Fibroblast of upper back skin (primary cell): ENCODE measurements around the gene RFT1.

ENCODE experiments used
- DNase-seq: peaks from one replicate; pipeline ENCODE4 v3.0.0-alpha.2; 2013

RFT1 gene

DNA sequence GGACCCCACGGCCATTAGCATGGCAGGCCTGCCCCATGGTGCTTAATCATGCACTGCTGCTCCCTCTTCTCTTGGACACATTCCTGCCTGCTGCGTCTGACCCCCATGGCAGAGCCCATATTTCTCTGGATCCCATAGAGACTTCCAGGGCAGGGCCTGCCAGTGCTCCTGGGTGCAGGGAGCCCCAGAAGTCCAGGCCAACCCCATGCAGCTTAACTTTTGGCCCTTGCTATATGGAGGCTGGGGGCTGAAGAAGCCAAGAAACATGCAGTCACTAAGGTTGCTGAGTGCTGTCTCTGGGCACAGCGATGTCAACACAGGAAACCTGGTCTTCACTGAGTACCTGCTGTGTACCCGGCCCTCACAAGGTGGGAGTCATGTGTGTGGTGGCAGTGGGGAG, 19.5 kb upstream of the RFT1 start:
- no peak for DNase-seq

DNA sequence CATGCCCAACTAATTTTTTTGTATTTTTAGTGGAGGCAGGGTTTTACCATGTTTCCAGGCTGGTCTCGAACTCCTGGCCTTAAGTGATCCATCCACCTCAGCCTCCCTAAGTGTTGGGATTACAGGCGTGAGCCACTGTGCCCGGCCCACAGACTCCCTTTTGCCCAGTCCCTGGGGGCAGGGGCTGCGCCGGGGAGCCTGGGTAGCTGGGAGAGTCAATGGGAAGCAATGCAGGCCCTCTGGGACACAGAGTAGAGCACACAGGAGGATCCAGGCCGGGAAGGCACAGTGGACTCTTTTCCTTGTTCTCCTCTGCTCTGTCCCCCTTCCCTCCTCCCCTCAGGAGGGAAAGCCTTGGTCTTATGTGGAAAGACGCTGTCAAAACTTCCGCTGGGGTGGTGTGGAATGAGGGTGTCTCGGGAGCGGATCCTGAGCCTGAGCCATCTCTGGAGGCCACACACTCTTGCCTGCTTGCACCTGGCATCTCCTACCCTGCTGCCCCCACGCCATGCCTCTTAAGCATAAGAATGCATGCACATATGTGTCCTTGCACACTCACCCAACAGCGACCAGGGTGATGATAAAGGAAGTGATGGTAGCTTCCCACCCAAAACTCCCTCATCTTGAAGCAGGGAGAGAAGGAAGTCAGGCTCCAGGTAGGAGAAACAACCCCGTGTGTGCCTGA, 18.9 kb upstream of the RFT1 start:
- DNase-seq, result no peak

DNA sequence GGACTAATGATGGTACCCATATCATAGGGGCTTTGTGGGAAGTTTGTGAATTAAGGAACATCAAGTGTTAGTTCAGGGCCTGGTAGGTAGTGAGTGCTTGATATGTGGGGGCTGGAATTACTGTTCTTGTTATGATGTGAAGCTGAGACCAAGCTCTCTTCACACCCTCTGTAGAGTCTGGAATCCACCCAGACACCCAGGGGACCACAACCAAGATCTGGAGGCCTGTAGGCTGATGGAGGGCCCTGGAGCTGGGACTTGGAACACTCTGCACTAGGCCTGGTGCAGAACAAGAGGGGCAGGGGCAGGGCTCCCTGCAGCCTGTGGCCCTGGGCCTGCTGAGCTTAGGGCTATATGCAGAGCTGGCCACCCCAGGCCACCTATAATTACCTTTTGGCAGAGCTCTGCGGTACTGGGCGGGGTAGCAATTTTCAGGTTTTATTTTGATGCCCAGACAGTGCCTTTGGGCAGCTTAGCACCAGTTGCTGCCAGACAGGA, 17.7 kb upstream of the RFT1 start:
- no peak for DNase-seq

DNA sequence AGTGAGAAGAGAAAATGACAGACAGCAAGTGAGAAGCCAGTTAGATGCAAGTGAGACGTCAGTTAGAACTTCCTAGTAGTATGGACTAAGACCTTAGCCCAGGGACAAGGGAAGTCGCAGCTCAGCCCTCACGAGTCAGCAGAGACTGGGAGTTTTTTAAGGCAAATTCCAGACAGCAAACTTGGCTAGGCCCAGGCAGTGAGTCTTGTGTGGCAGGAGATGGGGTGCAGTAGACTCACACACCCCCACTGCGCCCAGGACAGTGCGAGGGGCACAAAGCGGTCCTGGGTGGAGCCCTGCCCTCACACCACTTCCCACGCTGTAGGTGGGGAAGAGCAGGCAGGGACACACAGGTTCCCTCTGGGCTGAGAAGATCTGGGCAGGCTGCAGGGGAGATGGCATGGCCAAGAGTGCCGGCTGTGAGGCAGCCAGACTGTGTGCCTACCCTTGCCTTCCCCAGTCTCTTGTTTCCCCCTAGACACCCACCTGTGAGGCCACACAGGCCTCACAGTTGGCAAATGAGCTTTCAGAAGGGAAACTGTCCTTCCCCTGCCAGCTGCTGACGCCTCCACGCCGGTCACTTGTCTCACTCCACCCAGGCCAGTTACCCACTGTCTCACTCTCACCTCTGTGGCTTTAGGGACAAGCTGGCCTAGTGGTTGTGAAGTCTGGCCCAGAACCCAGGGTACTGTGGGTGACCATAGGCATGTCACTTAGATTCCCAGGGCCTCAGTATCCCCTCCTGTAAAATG, 17.1 kb upstream of the RFT1 start:
- no peak for DNase-seq

DNA sequence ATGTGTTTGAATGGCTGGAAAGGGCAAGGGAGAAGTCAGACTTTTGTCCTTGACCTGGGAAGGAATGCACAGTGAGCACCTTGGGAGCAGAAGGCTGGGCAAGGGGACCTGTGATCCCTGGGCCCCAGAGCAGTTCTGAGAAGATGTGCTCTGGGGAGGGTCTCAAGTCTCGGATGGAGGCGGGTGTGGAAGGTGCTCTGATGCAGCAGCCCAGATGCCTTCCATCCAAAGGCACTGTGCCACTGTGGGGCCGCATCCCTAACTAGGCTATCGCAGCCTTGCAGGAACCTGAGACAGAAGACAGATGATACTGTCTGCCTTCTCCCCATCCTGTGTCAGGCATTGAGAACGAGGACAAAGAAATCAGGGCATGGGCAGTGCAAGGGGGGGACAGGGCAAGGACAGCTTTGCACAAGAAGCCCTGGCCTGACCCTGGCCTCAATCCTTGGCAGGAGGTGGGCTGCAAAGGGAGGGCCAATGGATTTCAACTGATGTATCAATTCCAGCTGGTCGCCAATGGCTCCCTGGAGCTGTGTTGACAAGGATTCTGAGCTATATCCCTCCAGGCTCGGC, 16.2 kb upstream of the RFT1 start:
- DNase-seq, result no peak

DNA sequence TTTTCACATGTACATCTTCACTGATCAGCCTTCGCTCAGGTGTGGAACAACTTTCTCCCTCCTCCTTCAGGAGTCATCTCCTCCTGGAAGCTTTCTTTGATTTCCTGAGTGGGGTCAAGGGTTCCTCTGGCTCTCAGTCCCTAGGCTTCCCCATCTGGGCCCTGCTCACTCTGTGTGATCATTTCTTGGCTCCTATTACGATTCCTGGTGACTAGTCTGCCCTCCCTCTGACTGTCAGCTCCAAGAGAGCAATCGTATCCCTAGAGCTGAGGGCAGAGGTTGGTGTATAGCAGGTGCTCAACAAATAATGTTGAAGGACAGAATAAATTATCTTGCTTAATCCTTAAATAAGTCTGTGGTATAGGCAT, 15.5 kb upstream of the RFT1 start:
- no peak for DNase-seq

DNA sequence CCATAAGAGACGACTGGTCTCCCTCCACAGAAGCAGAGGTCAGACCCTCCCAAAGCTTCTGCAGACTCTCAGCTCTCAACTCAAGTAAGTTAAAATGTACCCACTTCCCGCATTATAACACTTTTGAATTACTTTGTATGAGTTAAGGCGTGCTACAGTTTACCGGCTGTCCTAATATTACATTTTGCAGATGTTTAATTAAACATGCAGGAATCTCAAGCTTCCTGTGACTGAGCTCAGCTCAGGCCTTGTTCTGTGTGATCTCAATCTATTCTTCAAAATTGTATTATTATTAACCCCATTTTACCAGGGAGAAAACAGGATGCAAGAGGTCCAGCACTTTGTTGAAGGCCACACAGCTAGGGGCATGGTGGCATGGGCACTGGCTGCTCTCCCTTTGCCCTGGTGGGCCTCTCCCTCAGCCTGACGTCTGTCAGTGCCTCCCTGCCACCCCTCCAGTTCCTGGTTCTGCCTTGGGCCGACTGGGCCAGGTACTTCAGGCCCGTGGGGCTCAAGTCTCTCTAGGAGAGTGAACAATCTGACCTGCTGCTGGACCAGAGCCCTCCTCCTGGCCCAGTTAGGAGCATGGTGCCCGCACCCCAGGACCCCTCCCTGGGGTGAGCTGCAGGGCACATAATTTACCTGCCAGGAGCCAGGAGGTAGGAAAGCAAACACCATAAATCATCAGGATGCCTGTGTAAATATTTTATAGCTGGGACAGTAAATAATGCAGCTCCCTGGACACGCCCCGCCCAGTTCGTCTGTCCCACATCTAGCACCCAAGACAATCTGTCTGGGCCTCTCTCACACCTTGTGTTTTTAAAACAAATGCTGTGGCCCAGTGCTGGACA, 14.9 kb upstream of the RFT1 start:
- DNase-seq, result no peak

DNA sequence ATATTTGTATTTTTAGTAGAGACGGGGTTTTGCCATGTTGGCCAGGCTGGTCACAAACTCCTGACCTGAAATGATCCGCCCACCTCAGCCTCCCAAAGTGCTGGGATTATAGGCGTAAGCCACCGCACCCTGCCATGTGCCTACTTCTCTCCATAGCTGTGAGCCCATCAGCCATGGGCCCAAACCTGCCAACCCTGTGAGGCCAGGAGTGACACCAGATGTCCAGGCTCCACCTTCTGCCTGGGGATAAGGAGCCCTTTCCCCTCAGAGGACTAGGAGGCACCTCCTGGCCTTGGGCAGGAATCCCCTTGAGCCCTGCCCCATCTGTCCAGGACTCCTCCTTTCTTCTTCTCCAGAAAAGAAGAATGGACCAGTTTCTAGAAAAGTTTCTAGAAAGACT, 14.2 kb upstream of the RFT1 start:
- no peak for DNase-seq

DNA sequence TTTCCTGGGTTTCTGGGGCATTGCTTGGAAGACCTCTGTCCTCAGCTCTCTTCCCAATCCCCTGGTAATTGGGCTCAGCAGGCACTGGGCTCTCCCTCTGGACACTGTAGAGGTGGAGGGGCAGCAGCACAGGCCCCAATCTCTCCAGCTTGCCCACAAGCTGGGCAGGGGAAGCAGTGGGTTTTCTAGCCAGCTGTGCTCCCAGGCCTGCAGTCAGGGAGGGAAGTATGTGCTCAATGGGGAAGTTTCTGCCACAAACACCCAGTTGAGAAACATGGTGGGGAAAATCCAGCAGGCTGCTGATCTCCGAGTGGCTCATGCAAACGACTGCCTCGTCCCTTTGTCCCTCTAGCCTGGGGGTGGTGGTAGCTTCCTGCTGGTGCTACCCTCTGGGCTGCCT, 12.8 kb upstream of the RFT1 start:
- no peak for DNase-seq

DNA sequence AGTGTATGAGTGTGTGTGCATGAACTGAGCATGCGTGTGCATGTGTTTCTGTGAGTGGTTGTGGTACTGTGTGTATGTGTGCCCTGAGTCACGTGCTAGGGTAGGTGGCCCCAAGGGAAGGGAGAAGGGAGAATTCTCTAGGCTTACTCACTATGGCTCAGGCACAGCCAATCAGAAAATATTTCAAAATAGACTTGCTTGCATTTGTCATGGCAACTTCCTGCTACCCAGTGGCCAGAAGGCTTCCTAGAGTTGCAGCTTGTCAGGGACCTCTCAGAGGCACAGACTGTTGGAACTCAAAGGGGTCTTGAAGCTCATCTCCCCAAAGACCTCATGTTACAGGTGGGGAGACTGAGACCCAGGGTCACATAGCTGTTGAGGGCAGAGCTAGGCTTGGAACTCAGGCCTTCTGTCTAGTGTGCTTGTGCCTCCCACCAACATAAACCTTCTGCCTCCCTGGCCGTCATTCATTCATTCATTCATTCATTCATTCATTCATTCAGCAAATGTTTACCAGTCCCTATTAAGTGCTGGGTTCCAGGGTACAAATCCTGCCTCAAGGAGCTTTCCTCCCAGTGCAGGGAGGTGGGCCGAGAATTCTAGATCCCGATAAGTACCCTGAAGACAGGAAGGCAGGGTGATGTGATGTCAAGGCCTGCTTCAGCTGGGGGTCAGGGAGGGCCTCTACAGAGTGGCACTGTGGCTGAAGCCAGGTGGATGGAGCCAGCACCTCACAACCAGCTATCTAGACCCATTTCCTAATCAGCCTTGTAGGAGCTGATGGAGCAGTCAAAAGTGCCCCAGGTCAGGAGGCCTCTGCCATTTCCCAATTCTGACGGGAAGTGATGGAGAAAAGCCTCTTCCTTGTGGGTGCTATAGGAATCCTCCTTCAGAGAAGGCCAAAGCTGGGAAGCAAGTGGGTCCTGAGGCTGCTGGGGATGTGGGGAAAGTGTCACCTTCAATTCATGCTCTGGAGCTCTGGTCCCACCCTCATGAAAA, 10.9 kb upstream of the RFT1 start:
- DNase-seq, result peak; percentile 74

DNA sequence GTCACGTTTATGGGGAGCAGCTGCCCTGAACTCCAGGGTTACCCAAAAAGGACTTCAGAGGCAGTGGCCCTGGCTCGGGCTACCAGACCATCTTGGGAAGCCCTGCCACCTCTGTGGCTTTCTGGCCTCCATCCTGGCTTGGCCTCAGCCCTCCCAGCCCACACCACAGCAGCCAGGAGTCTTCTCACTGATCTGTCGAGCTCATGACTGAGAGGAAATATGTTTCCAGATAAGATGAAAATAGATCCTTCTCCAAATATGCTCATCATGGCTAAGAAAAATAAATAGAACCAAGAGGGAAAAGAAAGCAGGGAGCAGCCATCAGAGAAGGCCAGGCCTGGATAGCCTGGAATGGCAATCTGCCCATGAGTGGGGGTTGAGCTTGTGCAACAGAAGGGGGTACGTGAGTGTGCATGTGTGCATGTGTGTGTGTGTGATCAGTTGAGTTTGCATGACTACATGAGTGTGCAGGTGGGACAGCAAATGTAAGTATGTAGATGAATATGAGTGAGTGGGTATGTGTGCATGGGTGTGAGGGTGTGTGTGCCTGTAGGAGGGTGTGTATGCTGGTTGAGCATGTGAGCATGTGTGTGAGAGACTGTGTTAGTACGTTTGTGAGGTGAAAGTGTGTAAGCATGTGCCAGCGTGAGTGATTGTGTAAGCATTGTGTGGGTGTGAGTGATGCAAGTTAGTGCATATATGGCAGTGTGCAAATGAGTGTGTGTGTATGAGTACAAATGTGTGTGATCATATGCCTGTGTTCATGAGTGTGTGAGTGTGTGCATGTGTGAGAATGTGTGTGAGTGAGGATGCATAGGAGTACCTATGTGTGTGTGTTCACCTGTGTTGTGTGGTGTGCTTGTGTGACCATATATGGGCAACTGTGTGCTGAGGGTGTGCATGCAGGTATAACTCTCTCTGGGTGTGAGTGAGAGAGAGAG, 9.9 kb upstream of the RFT1 start:
- DNase-seq, result no peak

DNA sequence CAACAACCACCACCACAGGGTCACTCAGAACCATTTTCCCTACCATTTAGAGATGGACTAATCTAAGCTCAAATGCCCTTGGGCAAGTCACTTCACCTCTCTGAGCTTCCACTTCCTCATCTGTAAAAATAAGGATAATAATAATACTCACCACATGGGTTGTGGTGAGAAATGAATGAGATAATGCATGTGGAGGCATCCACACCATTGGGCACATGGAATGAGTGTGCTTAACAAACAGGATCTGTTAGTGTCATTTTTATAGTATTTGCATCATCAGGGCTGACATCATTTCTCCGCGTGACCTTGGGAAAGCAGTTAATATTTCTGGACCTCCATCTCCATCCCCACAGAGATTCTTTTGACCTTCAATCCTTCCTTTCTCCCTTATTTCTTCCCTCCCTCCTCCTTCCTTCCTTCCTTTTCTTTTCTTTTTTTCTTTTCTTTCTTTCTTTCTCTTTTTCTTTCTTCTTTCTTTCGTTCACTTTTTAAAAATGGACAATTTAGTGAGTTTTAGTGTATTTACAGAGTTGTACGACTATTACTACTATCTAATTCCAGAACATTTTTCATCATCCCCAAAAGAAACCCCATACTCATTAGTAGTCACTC, 7.7 kb upstream of the RFT1 start:
- no peak for DNase-seq

DNA sequence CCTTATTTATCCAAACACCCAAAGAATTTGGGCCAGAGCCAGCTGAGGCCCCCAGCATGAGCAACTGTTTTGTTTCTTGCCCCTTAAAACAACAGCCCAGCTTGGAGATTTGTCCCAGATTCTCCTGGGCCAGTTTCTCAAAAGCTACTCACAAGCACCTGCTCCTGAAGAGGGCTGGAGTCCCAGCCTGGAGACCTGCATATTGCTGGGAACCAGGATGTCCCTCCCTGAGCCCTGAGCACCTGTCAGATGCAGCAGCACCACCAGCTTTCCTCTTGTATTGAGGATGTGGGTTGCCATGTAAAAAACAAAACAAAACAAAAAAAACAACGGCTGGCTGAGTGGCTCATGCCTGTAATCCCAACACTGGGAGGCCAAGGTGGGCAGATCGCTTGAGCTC, 7.0 kb upstream of the RFT1 start:
- no peak for DNase-seq

DNA sequence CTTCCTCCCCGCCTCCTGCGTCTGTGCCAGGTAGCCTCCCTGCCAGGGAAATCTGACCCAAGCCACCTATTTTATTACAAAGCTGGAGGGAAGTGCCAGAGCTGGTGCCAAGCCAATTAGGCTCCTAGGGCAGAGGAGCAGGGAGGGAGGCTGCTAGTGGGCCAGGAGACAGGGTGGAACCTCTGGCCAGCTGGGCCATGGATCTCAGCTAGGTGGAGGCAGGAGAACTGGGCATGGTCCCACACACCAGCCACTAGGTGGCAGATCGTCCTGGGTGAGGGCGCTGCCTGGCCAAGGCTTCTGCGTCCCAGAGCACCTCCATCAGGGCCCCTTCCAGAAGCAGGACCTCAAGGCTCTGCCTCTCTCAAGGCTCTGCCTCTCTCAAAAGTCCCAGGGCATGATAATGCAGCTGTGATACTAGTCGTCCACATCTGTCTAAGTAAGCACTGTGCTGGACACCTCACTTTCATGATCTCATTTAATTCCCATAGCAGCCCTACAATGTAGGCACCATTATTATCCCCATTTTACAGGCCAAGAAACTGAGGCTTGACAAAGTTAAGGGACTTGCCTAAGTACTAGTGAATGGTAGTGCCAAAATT, 4.5 kb upstream of the RFT1 start:
- DNase-seq, result peak; percentile 60

DNA sequence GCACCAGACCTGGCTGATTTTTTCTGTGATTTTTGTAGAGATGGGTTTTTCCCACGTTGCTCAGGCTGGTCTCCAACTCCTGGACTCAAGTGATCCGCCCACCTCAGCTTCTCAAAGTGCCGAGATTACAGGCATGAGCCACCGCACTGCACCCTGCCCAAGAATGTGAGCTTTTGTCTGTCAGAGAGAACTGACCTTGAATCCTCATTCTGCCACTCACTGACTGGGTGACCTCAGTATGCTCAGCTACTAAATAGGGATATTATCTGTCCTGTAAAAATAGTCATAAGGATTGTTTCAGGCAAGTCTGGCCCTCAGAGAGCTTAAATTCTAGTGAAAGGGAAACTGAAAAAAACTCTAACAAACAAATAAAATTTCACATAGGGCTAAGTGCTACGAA, 2.1 kb upstream of the RFT1 start:
- no peak for DNase-seq

DNA sequence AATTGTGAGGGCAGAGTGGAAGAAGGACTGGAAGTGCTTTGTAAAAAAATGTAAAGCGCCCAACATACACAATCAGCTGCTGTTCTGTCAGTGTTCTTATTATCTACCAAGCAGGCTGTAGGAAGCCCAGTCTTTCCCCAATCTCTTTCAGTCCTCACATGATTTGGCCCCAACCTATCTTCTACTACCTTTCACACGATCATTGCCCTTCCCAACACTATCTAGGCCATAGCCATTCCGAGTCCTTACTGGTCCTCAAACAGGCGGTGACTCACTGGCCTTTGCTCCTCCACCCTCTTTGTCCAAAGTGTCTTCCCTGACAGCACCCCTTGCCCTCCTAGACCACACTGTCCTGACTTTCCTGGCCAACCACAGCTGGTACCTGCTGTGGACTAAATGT, 861 bp upstream of the RFT1 start:
- no peak for DNase-seq

DNA sequence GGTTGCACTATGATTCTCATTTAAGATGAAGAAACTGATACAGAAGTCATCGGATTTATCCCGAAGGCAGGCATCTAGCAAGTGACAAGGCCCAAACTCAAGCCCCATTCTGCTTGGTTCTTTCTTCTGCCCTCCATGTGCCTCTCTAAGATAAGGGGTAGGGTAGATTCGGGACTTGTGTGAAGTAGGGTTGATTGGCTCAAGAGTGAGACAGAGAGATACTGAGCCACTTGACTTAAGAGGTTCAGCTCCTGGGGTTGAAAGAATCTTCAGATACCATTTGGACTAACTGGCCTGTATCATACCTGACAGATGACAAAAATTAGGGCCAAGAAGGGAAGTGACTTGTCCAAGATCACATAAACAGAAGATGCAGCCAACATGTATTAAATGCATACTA, 891 bp downstream of the RFT1 start:
- DNase-seq, result no peak

DNA sequence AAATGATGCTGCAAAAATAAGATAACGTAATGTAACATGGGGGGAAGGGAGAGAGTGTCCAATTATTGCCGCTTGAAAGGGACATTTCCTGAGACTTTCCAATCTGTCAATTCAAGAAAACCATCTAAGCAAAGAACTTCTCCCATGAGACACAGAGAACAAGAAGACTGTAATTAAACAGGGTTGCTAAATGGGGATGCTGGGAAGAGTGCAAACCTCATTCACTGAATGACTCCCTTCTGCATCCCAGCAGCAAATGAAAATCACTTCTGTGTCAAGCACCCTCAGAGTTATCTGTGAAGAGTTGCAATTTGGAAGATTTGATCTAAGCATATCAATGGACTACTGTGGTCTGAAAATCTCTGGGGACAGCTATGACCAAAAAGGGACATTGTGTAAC, 3.6 kb downstream of the RFT1 start:
- DNase-seq, result no peak

DNA sequence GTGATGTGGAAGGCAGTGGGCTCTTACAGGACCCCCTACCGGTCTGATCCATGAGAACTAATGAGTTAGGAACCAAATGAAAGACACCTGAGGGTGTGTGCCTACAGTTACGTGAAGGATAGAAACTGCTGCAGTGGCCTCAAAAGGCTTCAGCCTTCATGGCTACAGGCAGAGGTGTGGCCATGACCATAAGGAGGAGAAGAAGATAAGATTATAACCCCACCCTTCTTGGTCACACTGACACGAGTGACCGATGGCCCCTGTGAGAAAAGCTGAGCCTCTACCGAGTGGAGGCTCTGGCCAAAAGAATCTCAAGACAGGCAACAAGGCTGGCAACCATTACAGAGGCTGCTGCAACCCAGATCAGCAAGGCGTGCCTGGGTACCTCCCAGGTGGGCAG, 6.3 kb downstream of the RFT1 start:
- no peak for DNase-seq

DNA sequence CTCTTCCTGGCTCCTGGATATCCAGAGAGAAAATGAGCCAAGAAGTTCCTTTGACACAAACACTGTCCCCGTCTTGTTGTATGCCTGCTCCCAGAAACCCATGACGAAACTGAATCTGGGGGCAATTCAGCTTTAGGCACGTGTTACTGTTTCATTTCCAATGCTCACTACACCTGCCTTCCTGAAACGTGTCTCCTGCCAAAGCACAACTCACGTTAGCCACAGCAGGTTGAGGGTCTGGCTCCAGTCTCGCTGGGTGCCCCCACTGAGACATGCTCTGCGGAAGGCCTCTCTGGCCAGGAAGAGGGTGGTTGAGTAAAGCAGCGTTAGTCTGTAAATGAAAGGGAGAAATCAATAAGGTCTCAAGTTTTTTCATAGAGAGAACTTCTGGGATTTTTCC, 6.7 kb downstream of the RFT1 start:
- DNase-seq, result no peak
